GM18870 (cell line): ENCODE results near the gene THRA.

Experiments
- ATAC-seq: cut with Tn5 transposase; IDR thresholded peaks from one replicate; pipeline ENCODE4 v1.9.1; 2021; ENCODE audit warnings: moderate library complexity; ENCODE audit not compliant: unreplicated experiment

Gene THRA

GRCh38 chr17:40097087-40097486 is 34.3 kb downstream of the THRA start:
- no peak for ATAC-seq

DNA sequence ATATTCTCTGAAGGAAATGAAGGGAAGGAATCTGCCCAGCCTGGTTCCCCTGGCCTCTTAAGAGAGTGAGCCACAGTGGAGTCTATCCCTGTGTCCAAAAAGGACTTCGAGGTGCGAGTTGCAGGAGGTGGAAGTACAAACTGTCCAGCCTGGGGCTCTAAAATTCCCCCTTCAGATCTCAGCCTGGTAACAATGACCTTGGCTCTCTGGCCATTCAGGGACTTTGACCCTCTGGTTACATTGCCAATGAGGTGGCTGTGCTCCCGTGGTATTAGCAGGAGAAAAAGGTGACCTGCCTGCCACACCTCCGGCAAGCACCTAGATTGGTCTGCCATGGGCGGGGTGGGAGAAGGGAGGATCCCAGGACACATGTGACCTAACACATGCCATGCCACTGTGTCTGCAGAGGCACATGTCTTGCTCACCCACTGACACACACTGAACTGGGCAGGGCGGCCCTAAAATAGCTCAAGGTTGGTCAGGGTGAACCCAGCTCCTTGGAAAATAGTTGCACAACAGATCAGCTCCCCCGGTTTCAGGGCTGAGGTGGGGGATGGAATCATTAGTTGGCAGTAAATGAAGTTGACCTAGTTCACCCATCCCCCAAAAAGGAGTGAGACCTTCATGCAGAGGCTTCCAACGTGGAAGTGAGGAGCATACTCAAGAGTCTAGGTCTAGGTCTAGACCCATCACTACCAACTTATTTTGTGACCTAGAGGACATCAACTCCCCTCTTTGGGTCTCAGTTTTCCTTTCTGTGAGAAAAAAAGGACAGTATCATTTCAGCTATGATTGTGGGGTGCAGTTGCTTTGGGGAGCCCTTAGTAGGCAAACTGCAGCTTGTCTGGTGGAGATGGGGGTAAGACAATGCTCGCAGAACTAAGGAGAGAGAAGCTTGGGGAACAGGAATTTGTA is 35.4 kb downstream of the THRA start:
- ATAC-seq = no peak

GRCh38 chr17:40098846-40099618 is 36.3 kb downstream of the THRA start:
- peak; percentile 41 for ATAC-seq

DNA sequence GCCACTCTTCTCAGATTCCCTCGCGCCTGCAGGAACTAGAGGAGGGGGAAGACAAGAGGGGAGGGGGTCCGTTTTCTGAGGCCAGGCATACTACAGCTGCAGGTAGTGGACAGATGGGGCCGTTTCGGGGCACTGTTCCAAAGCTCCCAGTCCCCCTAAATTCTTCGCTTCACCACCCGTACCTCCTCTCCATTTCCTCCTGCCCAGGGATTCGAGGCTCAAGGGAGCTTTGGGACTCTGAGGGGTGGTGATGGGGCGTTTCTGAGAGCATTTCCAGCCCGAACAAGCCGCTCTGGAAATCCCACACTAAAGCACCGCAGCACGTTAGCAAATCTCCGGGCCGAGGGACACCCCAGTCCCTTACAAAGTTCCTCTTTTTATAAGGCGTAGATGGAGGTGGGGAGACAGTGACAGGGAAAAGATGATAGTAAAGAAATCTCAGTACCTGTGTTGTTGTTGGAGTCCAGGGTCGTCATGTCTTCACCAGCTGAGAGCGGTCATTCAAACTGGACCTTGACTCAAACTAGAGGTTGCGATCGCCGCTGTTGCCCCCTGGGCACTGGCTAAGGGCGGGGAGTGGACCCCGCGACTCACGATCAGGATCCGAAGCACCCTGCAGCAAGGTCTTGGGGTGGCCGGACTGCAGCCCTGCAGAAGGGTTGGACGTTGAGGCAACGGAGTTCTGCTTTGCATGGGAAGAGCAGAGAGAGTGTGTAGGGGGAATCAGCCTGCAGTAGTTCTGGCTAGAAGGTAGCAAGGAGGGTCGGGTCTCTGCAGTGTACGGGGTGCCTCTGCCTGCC is 37.1 kb downstream of the THRA start:
- ATAC-seq = no peak

DNA sequence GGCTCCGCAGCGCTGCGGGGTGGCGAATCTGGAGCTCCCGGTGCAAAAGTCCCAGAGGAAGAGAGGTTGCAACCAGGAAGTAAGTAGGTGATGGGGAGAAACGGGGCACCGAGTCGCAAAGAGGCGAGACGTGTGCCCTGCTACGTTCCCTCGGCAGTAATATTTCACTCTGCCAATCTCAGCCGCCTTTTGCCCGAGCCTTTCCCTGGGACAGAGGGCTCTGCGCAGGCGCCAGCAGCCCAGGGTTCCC is 37.6 kb downstream of the THRA start, which contains the start of gene NR1D1:
Gene NR1D1, minus strand, starts transcription at position 171 of the 250 bp plus-strand sequence. CDS start 495 bp downstream, outside the sequence.
- peak; percentile 7 for ATAC-seq

- peak; percentile 25 for ATAC-seq
Measured at GRCh38 chr17:40100669-40101366, 38.1 kb downstream of the THRA start.

DNA sequence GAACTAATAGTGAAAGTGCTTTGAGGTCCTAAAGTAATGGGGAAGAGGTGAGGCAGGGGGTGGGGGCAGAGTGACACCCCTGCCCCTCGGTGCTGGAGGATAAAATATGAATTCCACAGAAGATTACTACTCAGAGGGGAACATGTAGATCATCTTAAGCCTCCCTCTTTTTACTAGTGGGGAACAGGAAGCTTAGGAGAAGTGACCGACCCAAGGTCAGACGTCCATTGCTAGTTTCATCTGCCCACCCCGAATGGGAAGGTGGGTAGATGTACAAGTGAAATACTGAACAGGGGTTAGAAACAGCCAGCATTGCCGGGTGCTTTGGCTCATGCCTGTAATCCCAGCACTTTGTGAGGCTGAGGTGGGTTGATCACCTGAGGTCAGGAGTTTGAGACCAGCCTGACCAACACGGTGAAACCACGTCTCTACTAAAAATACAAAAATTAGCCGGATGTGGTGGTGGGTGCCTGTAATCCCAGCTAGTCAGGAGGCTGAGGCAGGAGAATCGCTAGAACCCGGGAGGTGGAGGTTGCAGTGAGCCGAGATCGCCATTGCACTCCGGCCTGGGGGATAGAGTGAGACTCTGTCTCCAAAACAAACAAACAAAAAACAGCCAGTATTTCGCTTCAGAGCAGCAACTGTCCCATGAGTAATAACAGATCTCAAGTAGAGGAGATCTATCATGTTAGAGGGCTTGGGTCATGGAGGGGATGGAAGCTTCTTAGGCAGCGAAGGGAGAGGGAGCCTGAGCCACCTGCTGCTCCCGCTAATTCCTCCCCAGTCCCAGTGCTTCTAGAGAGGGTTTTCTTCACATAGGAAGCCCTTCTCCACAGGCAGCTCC is 38.8 kb downstream of the THRA start:
- no peak for ATAC-seq

DNA sequence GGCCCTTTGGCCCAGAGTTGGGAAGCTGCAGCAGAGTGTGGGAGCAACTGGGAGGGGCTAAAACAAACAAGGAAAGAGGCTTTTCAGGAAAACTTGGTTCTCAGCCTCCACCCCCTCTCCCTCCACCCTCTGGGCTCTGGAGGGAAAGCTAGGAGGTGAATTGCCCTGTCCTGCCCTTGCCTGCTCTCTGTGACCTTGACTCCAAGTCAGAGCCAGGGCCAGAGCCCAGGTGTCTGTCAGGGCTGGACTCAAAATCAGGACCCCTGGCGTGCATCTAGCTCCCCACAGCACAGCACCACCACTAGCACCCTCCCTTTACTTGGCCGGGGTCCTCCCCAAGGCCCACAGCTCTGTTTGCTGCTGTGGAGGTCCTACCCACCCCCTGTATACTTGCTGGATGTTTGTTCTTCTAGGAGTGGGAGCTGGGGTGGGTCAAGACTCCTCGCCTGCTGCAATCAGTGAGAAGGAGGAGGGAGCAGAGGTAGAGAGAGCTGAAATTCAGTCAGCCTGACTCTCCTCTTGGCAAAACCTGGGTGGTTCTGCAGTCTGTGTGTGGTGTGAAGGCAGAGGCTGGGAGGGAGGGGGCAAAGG is 40.4 kb downstream of the THRA start:
- ATAC-seq = no peak

DNA sequence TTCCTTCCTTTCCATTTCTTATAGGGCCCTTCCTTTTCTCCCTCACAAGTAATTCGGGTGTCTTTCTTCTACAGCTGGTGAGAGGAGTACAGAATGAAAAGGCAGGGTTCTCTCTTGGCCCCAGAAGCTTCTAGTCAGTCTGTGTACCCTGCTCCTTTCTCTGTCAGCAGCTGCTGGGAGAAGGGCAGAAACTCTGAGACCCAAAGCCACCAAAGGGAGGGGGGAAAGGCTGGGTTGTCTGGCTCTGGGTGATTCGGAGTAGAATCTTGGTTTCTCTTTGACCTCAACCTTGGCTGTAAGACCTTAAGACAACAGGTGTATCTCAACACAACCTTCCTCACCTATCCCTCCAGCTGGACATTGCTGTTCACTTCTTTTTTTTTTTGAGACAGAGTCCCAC is 40.9 kb downstream of the THRA start:
- ATAC-seq = no peak

DNA sequence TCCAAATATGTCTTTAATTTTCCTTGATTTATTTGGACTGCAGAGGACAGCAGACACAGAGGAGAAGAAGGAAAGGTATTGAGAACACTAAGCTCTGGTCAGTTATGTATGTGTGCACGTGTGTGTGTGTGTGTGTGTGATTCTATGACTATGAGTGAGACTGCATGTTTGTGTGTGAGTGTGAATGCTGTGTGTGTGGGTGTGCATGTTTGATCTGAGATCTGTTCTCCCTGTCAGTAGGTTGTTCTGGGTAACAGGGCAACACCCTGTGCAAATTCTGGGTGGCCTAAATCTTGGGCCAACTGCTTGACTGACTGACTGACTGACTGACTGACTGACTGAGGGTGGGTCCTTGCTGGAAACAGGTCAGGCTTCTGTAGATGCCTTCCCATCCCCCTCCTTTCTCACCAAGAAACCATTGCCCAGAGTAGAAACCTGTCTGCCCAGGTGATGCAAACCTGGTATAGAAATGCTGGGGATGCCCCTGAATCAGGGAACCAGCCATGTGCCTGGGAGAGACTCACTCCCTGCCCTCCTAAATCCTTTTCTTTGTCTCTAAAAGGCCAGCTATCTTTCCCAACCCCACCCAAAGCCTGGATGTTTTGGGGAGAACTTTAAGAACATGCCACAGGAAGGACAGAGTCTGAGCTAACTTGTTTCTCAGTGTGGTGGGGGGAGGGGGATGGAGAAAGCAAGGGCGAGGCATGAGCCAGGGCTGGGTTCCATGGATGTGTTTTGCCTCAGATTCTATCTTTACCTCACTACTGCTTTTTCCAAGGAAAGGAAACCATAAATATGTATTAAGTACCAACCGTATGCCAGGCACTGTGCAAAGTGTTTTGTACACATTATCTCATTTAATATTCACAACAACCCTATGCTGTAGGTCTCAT is 42.1 kb downstream of the THRA start:
- ATAC-seq = no peak

GRCh38 chr17:40105861-40106759 is 43.3 kb downstream of the THRA start:
- no peak for ATAC-seq

DNA sequence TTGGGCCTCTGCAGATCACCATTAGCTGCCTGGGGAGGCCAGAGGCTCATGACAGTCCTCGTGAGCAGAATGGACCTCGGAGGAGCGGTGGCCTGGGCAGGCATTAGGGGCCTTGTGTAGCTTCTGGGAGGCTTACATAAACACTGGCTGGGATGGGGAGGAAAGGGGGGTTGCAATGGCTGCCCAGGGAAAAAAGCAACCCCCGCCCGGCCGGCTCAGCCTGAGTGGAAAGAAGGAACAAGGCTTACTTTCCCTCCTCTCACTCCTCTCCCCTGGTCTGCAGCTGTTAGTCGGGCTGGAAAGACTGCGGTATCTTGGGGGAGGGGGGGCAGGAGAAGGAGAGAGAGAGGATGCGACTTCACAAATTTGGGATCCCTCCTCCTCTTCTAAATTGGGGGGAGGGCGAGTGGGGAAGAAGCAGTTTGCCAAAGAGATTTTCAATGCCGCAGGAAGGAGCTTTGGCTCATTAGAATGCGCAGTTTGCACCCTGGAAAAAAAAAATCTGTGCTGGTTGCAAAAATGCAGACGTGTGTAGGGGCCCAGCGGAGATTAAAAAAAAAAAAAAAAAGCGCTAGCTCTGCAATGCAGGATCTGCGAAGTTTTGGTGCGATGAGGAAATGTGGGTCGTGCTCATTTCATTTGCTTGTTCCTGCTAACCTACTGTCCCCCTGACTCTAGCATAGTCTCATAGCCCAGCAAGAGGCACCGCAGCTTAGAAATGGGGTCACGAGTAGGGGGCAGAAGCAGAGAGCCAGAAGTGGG is 44.2 kb downstream of the THRA start:
- ATAC-seq = no peak

DNA sequence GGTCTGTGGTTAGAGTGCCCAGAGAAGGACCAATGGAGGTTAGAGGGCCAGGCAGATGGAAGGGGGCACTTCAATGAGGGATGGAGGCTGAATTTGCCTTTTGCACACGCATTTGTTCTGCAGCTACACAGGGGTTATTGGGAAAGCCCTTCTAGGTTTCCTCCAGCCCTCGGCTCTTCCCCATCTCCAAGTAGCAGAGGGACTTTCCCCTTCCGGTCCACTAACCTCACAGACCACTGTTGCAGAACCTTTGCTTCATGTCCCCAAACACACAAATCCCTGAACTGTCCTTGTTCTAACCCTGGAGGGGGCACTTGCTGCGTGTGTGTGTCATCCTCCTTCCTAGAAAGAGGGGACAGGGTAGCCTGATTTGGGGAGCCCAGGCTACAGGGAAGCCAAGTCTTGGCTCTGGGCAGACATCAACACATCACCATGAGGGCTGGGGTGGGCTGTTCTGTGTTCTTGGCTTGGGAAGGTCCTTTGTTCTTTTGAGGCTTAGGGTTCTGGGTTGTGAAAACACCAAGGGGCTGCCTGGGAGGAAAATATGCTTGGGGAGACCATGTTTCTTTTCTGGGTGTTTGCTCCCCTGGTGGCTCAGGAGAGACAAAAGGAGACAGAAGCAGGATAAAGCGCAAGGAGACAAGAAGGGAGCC is 44.9 kb downstream of the THRA start:
- ATAC-seq = no peak

GRCh38 chr17:40108970-40109824 is 46.4 kb downstream of the THRA start:
- ATAC-seq = no peak
